Measurements from ENCODE around the gene RAB40A.
"Not testable (repeated sequence)": the region's sequence is repeated elsewhere in the genome, so short reads cannot be mapped to it uniquely, and the experiment has no call there.

The RAB40A gene

GRCh38 chrX:103488332-103488731, 31.0 kb downstream of the RAB40A start:
- no peak overlapping the region for H3K27ac ChIP-seq
- TF ChIP-seq CTCF (IDR thresholded peaks at IDR 0.05), result no peak
- no peak overlapping the region for H3K4me3 ChIP-seq
- no peak for DNase-seq (ENCODE audit: low spot score)

- DNase-seq (ENCODE audit: low spot score), result no peak
- H3K27ac ChIP-seq, result no peak overlapping the region
- H3K4me3 ChIP-seq, result no peak overlapping the region
- TF ChIP-seq CTCF (IDR thresholded peaks at IDR 0.05), result no peak
Observed at GRCh38 chrX:103483720-103484119, 35.6 kb downstream of the RAB40A start.

GRCh38 chrX:103480526-103480925, 38.8 kb downstream of the RAB40A start:
- DNase-seq (ENCODE audit: low spot score), result no peak
- H3K27ac ChIP-seq, result no peak overlapping the region
- TF ChIP-seq CTCF (IDR thresholded peaks at IDR 0.05), result no peak
- no peak overlapping the region for H3K4me3 ChIP-seq

- no peak overlapping the region for H3K4me3 ChIP-seq
Observed at GRCh38 chrX:103477496-103477895, 41.8 kb downstream of the RAB40A start.

GRCh38 chrX:103475381-103475780, 43.9 kb downstream of the RAB40A start:
- Histone ChIP-seq H3K4me3 (no peak overlapping the region), H3K27ac (no peak overlapping the region)
- TF ChIP-seq CTCF (IDR thresholded peaks at IDR 0.05), result no peak
- DNase-seq (ENCODE audit: low spot score), result no peak

More at GRCh38 chrX:103477496-103477895, 41.8 kb downstream of the RAB40A start:
- H3K27ac ChIP-seq, result no peak overlapping the region
- TF ChIP-seq CTCF (IDR thresholded peaks at IDR 0.05), result no peak
- DNase-seq (ENCODE audit: low spot score), result no peak

- H3K27ac ChIP-seq; H3K4me3 ChIP-seq; DNase-seq (ENCODE audit: low spot score): not testable (repeated sequence)
Observed at GRCh38 chrX:103469977-103470376, 49.3 kb downstream of the RAB40A start.

- TF ChIP-seq CTCF (IDR thresholded peaks at IDR 0.05), result no peak
- no peak overlapping the region for H3K4me3 ChIP-seq
- no peak for DNase-seq (ENCODE audit: low spot score)
- H3K27ac ChIP-seq, result no peak overlapping the region
Observed at GRCh38 chrX:103467887-103468286, 51.4 kb downstream of the RAB40A start.

GRCh38 chrX:103467156-103467555, 52.1 kb downstream of the RAB40A start:
- no peak for TF ChIP-seq CTCF (IDR thresholded peaks at IDR 0.05)
- no peak for DNase-seq (ENCODE audit: low spot score)
- H3K4me3 ChIP-seq, result no peak overlapping the region
- H3K27ac ChIP-seq, result no peak overlapping the region

Data from coronary artery (tissue), 2 donors.